Middle frontal gyrus (tissue), 1 donor: ENCODE data around the gene MAFG.

Experiments
- DNase-seq: peaks from one replicate; pipeline ENCODE4 v3.0.0-alpha.2; 2015; ENCODE audit warnings: low spot score; ENCODE audit errors: extremely low spot score

The MAFG gene

GRCh38 chr17:81927653-81928543 lies at the start of gene MAFG:
TSS of gene MAFG (minus strand) at chr17:81927735. CDS start at chr17:81923185, 4,550 bp downstream.
- peak; percentile 91 for DNase-seq

DNA sequence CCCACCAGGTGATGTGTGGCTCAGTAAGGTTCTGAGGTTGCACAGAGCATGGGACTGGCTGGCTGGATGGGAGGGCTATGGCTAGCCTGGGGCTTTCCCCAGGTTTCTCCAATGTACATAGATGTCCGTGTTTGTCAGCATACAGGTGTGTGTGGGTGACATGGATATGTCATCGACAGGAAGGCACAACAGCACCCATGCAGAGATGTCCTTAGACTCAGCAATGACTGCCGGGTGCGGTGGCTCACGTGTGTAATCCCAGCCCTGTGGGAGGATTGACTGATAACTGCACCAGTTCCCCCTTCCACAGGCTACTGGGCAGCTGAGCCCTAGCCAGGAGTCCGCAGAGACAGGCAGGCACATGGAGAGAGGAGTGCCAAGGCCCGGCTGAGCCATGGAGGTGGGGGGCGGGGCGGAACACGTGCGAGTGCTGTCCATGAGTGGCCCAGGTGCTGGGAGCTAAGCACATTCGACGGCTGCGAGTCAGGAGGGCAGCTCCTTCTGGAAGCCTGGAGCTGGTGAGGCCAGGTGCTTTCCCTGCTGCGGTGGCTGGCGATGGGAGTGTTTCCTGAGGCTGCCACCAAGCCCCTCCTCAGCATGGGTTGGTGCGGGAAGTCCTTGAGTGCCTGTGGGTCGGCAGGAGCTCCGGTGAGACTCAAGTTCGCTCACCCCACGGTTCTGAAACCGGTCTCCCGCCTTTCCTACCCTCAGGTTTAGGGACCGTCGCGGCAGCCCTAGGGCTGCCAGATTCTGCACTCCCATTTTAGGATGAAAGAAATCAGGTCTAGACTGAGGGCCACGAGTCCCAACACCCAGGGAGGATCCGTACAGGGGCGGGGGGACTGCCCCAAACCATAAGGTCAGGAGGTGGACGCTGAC lies 49.0 kb upstream of the MAFG start:
- no peak for DNase-seq

- DNase-seq: no peak
These were observed 45.9 kb upstream of the MAFG start for GRCh38 chr17:81973432-81973831.

DNA sequence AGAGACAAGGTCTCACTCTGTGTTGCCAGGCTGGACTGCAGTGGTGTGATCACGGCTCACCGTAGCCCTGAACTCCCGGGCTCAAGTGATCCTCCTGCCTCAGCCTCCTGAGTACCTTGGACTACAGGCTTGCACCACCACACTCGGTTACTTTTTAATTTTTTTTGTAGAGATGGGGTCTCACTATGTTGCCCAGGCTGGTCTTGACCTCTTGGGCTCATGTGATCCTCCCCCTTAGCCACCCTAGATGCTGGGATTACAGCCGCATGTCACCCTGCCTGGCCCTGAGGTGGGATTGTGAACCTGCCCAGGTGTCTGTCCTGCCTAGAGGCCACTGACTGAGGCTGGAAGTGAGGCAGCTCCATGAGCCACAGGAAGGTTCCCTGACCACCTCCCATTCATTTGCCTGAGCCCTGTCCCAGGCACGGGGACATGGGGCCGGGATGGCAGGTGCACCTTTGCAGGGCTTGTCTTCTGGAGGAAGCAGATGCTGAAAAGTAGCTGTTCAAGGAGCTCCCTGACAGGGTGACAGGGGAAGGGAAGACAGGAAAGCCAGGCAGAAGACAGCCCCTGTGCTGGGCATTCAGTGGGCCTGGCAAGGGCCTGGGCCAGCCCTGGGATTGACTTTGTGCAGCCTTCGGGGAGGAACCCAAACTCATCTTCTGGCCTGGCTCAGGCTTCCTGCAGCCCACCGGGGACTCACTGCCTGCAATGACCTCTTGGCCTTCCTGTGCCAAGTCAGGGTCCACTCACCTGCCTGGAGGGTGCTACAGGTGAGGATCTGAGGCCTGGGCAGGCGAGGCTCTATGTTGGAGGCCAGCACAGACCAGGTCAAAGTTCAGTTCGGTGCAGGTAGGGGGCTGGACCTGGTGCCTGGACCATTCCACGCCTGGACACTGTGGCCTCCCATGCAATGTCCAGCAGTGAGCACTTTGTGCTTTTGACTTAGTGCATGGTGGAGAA lies 41.6 kb upstream of the MAFG start:
- no peak for DNase-seq

DNA sequence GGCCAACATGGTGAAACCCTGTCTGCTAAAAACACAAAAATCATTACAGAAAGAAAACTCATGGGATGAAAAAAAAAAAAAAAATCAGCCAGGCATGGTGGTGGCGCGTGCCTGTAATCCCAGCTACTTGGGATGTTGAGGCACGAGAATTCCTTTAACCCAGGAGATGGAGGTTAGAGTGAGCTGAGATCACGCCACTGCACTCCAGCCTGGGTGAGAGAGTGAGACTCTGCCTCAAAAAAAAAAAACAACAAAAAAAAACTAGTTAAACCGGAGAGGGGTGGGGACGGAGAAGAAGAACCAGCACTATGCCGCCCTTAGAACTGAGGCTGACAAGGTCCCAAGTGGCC lies 40.8 kb upstream of the MAFG start:
- DNase-seq: no peak

GRCh38 chr17:81967533-81968395 lies 40.2 kb upstream of the MAFG start:
- DNase-seq: peak; percentile 59

DNA sequence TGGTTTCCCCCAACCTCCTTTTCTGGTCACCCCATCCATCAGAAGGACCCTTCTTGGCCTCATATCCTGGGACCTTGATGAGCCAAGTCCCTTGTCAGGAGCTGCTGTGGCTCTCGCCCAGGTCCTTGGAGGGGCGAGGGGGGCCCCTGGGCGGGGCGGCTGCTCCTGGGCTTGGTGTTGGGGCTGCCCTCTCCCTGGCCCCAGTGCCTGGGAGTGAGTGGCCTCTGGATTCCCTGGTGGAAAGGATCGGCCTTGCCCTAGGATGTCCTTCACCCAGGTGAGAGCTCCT lies 39.7 kb upstream of the MAFG start:
- DNase-seq: no peak

DNA sequence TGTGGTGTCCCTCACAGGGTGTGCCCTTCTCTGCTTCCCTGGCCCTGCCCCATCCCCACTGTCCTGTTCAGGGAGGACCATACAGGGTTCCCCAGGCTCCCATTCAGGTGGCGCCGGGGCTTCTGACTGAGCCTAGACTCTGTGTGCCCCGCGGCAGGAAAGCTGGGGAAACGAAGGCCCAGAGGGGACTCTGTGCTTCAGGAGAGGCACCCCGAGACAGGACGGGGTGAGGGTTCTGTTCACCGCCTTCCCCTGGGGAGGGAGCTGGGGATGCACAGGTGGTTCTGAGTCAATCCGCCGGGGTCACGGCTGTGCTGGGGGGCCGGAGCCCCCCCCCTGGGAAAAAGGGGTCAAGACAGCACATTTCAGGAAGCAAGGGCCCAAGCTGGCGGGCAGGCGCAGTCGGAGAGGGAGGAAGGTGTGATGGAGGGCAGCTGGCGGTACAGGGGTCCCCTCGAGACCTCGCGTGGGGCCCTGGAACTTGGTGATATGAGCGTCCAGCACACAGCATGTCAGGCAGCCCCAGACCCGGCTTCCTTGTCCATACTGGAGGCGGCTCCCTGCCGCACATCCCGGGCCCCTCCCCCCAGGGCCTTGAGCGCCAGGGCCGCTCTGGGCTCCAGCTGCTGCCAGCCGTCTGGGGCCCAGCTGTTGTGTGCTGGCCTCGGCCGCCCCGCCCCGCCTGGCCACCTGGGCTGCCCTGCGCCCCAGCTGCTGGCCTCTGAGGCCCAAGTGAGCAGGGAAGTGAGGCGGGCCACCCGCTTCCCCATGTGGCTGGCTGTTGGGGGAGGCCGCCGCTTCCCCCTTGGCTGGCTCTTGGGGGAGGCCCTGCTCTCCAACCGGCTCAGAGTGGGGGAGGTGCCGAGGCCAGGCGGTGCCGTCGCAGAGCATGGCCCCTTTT lies 39.1 kb upstream of the MAFG start:
- no peak for DNase-seq

DNA sequence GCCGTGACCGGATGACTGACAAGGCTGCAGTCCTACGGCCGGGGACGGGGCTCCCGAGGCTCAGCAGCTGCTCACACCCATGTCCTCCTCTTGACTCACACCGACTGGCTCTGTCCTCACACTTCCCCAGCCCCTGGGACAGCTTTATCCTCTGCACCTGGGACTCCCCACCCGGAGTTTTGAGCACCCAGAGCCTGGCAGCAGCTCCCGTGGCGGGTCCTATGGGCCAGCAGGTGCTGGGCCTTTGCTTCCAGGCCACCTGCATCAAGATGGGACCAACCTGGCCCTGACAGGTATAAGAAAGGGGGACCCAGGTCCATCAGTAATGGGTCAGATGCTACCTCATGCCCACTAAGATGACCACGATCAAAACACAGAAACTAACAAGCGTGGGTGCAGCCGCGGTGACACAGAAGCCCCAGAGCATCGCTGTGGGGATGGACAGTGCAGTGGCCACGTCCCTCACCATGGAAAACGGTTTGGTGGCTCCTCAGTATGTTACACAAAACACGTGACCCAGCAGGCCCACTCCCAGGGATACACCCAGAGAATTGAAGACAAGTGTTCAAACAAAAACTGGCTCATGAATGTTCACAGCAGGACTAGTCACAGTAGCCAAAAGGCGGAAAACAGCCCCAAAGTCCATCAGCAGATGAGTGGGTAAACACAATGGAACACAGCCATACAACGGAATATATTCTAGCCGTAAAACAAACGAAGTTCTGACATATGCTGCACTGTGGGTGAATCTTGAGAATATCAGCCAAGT lies 36.7 kb upstream of the MAFG start:
- no peak for DNase-seq

DNA sequence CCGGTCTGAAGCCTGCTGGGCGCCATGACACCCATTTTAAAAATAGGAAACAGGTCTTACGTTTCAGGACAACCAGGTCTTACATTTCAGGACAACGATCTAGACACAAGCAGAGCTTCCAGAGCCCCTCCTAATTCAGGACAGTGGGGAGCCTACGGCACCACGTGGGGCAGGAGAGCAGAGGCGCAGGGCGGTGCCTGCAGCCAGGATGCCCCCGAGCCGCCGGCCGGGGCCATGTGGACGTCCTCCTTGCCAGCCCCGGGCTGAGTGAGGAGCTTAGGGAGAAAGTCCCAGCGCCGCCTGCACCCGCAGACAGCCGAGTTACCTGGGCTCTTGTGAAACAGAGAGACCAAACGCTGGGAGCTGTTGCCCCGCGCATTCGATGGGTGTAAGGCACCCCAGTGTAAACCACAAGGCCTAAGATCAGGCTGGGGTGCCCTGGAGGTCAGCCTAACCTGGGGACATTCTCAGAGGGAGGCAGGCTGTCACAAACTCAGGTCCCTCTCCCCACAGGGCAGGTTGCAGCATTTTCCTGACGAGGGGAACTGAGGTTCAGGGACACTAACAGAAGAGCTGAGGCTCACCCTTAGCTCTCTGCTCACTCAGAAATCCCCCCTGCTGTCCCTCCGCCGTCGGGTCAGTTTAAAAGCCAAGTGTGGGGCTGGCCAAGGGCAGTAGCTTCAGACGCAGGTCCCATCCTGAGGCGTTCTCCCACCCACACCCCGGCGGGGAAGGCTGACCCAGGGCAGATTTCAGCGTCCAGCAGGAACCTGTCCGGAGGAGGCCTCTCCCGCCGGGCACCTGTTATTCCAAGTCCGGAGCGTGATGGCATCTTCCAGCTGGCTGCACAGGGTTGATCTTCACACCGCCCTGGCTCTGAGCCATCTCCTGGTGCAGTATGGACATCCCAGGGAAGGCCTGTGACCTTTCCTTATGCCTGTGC lies 35.2 kb upstream of the MAFG start:
- no peak for DNase-seq

DNA sequence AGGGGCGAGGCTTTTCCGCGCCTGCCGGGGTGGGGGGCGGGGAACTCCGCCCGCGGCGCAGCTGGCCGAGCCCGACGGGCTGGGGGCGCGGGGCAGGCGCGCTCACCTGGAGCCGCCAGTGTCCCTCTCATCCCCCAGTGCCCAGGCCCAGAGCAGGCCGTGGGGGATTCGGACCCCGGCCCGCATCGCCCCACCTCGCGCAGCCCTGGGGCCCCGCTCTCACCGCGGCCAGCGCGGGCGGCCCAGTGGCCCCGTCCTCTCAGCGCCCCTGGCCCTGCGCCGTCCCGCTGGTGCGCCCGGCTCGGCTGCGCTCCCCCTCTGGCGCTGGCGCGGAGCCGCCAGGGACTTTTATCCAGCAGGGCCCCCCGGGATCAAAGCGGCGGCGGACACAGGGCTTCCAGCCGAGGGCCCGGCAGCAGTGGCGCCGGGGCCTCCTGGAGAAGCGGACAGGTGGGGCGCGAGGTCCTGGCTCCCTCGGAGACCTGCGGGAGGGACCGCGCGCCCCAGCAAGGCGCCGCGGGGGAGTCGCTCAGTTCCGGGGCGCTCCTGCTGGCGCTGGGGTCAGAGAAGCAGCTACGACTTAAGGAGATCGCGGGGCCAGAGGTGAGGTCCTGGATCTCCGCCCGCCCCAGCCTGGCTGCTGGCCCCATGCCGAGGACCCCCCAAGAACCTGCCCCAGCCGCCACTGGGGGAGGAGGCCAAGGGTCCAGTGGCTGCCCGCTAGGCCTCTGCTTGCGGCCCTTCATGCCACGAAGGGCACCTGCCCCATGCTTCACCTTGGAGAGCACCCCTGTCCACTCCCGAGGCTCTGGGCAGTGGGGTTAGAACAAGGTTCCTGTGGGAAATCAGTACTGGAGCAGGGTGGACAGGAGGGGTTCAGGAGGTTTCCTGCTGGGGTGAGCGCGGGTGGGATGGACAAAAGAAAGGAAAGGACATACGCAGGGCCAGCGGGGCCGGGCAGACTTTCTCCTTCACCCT lies 34.3 kb upstream of the MAFG start:
- no peak for DNase-seq

GRCh38 chr17:81961087-81961511 lies 33.6 kb upstream of the MAFG start, which contains the start of gene NOTUM:
TSS of gene NOTUM (minus strand) at chr17:81961187. CDS start at chr17:81960909, 278 bp downstream.
- DNase-seq: no peak

DNA sequence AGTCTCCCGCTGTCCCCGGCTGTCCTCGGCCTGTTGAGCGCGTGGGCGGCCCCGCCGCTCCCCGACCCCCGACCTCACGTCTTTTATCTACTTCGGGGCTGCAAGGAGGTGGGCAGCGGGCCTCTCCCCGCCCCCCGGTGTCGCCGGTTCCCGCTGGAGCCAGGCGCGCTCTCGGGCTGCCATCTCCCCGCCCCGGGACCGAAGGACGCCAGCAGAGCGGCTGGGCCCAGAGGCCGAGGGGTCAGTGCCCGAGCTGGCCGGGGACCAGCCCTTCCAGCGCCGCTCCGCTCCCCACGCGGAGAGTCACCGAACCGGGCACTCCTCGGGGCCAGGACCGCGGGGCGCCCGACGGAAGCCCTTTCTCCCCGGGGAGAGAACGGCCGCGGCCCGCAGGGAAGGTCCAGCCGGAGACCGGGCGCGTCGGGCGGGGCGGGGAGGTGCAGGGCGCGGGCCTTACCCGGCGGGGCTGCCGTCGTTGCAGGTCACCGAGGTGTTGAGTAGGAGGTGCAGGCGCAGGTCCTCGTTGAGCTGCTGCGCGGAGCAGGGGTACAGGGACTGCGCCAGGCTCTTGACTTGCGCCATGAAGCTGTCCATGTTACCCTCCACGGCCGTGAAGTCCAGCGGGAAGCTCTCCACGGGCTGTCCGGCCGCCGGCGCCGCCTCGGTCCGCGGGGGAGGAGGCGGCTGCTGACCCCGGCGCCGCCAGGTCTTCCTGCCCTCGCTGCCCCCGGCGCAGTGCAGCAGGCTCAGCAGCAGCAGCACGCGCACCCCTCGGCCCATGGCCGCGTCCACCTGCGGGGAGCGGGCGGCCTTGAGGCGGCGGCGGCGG lies 32.8 kb upstream of the MAFG start:
- DNase-seq: no peak

DNA sequence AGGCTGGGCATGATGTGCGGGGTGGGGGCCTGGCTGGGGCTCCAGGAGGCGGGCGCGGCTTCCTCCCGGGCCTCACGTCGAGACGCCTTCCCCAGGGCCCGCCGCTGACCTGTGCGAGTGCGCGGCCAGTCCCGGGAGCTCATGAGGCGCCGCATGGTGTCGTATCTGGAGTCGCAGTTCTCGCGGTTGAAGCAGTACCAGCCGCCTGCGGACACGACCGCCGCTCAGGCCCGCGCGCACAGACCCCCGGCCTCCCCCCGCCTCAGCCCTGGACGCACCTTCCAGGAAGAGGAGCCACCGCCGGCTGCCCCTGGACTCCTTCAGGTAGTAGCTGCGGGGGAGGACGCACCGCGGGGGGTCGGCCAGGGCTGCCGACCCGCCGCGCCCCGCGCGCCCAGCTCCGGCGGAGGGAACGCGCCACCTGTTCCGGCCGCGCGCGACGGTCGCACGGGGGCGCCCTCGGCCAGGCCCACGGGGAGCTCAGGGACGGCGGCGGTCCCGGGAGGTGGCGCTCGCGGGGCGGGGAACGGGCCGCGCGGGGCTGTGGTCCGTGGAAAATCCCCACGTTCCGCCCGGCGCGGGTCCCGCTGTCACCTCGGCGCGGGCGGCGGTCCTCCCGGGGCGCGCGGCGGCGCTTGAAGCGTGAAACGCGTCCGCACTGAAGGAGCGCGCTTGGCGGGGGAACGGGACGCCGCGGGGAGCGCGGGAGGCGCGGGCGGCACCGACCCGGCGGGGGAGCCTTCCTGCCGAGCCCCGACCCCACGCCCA lies 32.0 kb upstream of the MAFG start:
- DNase-seq: peak; percentile 20
